MCF 10A (cell line): ENCODE results near the gene POMP. TPM values are rescaled to one million over a fixed set of nuclear protein-coding genes. Genes with fewer than 3 reads are reported as not detected.

ENCODE experiments used
- BruUV-seq: library from RNA; stranded (reverse); fragments of 400-500 nt; replicated peaks from 2 replicates; lab custom pipeline; 2021; lab: Mats Ljungman, UMichigan
- CTCF ChIA-PET: fragments of 300-600 bp; sonication (Branson Sonifier 250); formaldehyde crosslinking; extraction: SDS; loops from one replicate; lab custom pipeline; 2021; ENCODE audit warnings: antibody characterized with exemption, inconsistent platforms; lab: Yijun Ruan, JAX
- POLR2A ChIA-PET: fragments of 300-600, 350-650 bp; sonication (Branson Sonifier 250); formaldehyde crosslinking; extraction: SDS; loops from one replicate; lab custom pipeline; 2020; ENCODE audit warnings: antibody characterized with exemption, inconsistent platforms; lab: Yijun Ruan, JAX
- DNase-seq: peaks from one replicate; pipeline ENCODE4 v3.0.0-alpha.2; 2018; ENCODE audit not compliant: unreplicated experiment
- H3K27ac Mint-ChIP-seq: one replicate; pipeline ENCODE4 v1.8.0; 2022; ENCODE audit warnings: mild to moderate bottlenecking, low read depth, mixed read lengths; ENCODE audit not compliant: unreplicated experiment
- H3K27me3 Mint-ChIP-seq: one replicate; pipeline ENCODE4 v1.8.0; 2022; ENCODE audit warnings: mixed read lengths; ENCODE audit not compliant: insufficient read depth, unreplicated experiment
- H3K36me3 Mint-ChIP-seq: one replicate; pipeline ENCODE4 v1.8.0; 2022; ENCODE audit warnings: mild to moderate bottlenecking, moderate library complexity, mixed read lengths; ENCODE audit not compliant: insufficient read depth, unreplicated experiment
- H3K4me1 Mint-ChIP-seq: one replicate; pipeline ENCODE4 v1.8.0; 2022; ENCODE audit warnings: mixed read lengths; ENCODE audit not compliant: insufficient read depth, unreplicated experiment
- H3K4me3 Mint-ChIP-seq: one replicate; pipeline ENCODE4 v1.8.0; 2022; ENCODE audit warnings: mild to moderate bottlenecking, moderate library complexity, mixed read lengths; ENCODE audit not compliant: unreplicated experiment
- H3K9me3 Mint-ChIP-seq: one replicate; pipeline ENCODE4 v1.8.0; 2022; ENCODE audit warnings: mixed read lengths; ENCODE audit not compliant: unreplicated experiment
- CTCF ChIP-seq: fragments of 200-600 bp; IDR thresholded peaks from one replicate; pipeline ENCODE4 v1.8.0; 2022; ENCODE audit warnings: antibody characterized with exemption, mild to moderate bottlenecking; ENCODE audit not compliant: unreplicated experiment
- intact Hi-C: fragments of 100-400 bp; cut with micrococcal nuclease; formaldehyde crosslinking; loops from 2 replicates; pipeline ENCODE4 v1.14.1; 2022
- total RNA-seq: library from RNA; stranded (reverse); gene quantifications from 2 replicates; pipeline ENCODE4 v1.2.3, GENCODE V29; 2022

Gene POMP
- total RNA-seq, 1 experiment from 2014 or later, result 103 TPM

GRCh38 chr13:28697441-28697840 lies 38.5 kb downstream of the POMP start:
- CTCF ChIA-PET, result no interaction called here
- H3K4me3 Mint-ChIP-seq, result no peak overlapping the region
- TF ChIP-seq CTCF, result no peak

GRCh38 chr13:28699246-28699645 lies 40.3 kb downstream of the POMP start:
- no peak overlapping the region for H3K27ac Mint-ChIP-seq
- DNase-seq, result no peak
- H3K4me1 Mint-ChIP-seq, result no peaks in the 10 kb centered on the region
- no peak overlapping the region for H3K4me3 Mint-ChIP-seq
- ChIA-PET CTCF (interaction anchor here (0.7 to 2.1 kb wide), 2 partner anchors 97 to 99 kb away, joined by 3 to 7 read pairs; no protein-coding TSS in a partner anchor), POLR2A (no interaction called here)
- intact Hi-C loops, result no loop called here
- no TSS peak for BruUV-seq
- no peaks in the 10 kb centered on the region for H3K9me3 Mint-ChIP-seq
- H3K27me3 Mint-ChIP-seq, result no peaks in the 10 kb centered on the region
- TF ChIP-seq CTCF, result no peak
- H3K36me3 Mint-ChIP-seq, result peaks cover 20% of the 10 kb centered on the region

More at GRCh38 chr13:28697441-28697840, 38.5 kb downstream of the POMP start:
- no peaks in the 10 kb centered on the region for H3K4me1 Mint-ChIP-seq
- no peaks in the 10 kb centered on the region for H3K27me3 Mint-ChIP-seq
- POLR2A ChIA-PET, result interaction anchor here (1.1 kb wide), 1 partner anchor 20 kb away, joined by 3 read pairs; no protein-coding TSS in a partner anchor
- no peak overlapping the region for H3K27ac Mint-ChIP-seq
- H3K36me3 Mint-ChIP-seq, result peaks cover 20% of the 10 kb centered on the region
- H3K9me3 Mint-ChIP-seq, result no peaks in the 10 kb centered on the region
- BruUV-seq, result no TSS peak
- intact Hi-C loops, result no loop called here
- DNase-seq, result no peak

DNA sequence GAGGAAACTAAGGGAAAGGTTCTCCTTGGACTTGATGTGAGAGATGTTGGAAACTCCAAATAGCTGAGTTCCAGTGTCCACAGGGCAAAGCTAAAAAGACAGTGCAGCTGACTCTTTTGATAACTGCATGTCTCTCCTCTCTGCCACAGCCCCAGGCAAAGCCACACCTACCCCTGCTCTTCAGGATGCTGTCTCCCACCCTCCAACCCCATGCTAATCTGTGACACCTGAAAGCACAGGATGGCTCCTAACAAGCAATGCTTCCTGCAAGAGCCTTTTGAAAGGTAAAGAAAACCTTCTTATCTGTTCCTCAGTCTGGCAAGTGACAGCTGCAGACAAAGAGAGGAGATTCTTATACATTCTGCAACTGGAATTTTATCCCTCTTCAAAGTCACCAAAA lies 45.4 kb downstream of the POMP start:
- Mint-ChIP-seq H3K36me3 (peaks cover 18% of the 10 kb centered on the region), H3K4me3 (no peak overlapping the region), H3K27me3 (no peaks in the 10 kb centered on the region), H3K9me3 (no peaks in the 10 kb centered on the region), H3K27ac (no peak overlapping the region), H3K4me1 (peaks cover 6% of the 10 kb centered on the region)
- POLR2A ChIA-PET, result interaction anchor here (0.6 to 1.7 kb wide), 2 partner anchors 14 to 283 kb away, joined by 3 to 9 read pairs; partner anchors contain the start of gene SLC46A3
- no peak for DNase-seq
- TF ChIP-seq CTCF, result no peak
- no TSS peak for BruUV-seq
- intact Hi-C loops, result no loop called here
- CTCF ChIA-PET, result interaction anchor here (0.5 to 1.0 kb wide), 2 partner anchors 46 to 381 kb away, joined by 3 to 4 read pairs; no protein-coding TSS in a partner anchor

DNA sequence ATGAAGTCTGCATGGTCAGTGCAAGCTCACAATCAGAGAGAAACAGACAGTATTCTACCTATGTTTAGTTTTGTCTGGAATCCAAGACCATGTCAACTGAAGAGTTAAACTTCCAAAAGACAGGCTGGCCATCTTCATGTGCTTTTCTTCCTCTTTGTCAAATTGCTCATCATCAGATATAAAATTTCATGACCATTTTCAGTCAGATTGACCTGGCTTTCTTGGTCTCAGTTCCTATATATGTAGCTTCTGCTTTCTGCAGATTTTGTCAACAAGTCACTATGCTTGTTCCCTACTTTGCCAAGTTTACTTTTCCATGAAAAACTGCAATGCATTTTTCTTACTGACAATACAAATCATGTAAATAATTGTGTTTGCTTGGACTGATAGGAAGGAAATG lies 46.0 kb downstream of the POMP start:
- TF ChIP-seq CTCF, result no peak
- intact Hi-C loops, result no loop called here
- DNase-seq, result no peak
- no peak overlapping the region for H3K27ac Mint-ChIP-seq
- H3K9me3 Mint-ChIP-seq, result no peaks in the 10 kb centered on the region
- no peak overlapping the region for H3K4me3 Mint-ChIP-seq
- H3K36me3 Mint-ChIP-seq, result peaks cover 21% of the 10 kb centered on the region
- no peaks in the 10 kb centered on the region for H3K27me3 Mint-ChIP-seq
- no TSS peak for BruUV-seq
- peaks cover 8% of the 10 kb centered on the region for H3K4me1 Mint-ChIP-seq
- ChIA-PET POLR2A (interaction anchor here (1.7 kb wide), 1 partner anchor 13 kb away, joined by 9 read pairs; the partner anchor contains the start of gene SLC46A3), CTCF (interaction anchor here (1.0 kb wide), 1 partner anchor 46 kb away, joined by 4 read pairs; no protein-coding TSS in a partner anchor)
